Loucy (cell line): ENCODE data around the gene TMEM52.

Experiments used
- H2AFZ ChIP-seq: fragments of 200-600 bp; sonication (generic); 2 replicates; pipeline ENCODE4 v1.6.0; 2016; ENCODE audit warnings: antibody characterized with exemption, mild to moderate bottlenecking, low read length, moderate library complexity
- H3F3A ChIP-seq: fragments of 200-600 bp; 2 replicates; pipeline ENCODE4 v1.6.0; 2016; ENCODE audit warnings: antibody characterized with exemption, low read depth, mild to moderate bottlenecking
- H3K27me3 ChIP-seq: fragments of 200-600 bp; sonication (generic); 2 replicates; pipeline ENCODE4 v1.6.1; 2014; ENCODE audit warnings: low read length, mild to moderate bottlenecking; ENCODE audit not compliant: insufficient read depth, poor library complexity, severe bottlenecking
- H3K36me3 ChIP-seq: fragments of 200-600 bp; sonication (generic); 2 replicates; pipeline ENCODE4 v1.6.1; 2016; ENCODE audit warnings: low read length; ENCODE audit not compliant: insufficient read depth
- H3K4me1 ChIP-seq: fragments of 200-600 bp; sonication (generic); 2 replicates; pipeline ENCODE4 v1.5.1; 2014; ENCODE audit warnings: low read length, mild to moderate bottlenecking; ENCODE audit not compliant: insufficient read depth, poor library complexity, severe bottlenecking
- H3K4me2 ChIP-seq: fragments of 200-600 bp; sonication (generic); 2 replicates; pipeline ENCODE4 v1.6.0; 2014; ENCODE audit warnings: antibody characterized with exemption, low read length, low read depth, mild to moderate bottlenecking; ENCODE audit not compliant: poor library complexity, severe bottlenecking
- H3K4me3 ChIP-seq: fragments of 200-600 bp; sonication (generic); 2 replicates; pipeline ENCODE4 v1.5.1; 2014; ENCODE audit warnings: low read length, mild to moderate bottlenecking, mixed read lengths; ENCODE audit not compliant: poor library complexity, severe bottlenecking
- H3K79me2 ChIP-seq: fragments of 200-600 bp; sonication (generic); 2 replicates; pipeline ENCODE4 v1.6.1; 2014; ENCODE audit warnings: low read length; ENCODE audit not compliant: insufficient read depth
- H3K9ac ChIP-seq: fragments of 200-600 bp; sonication (generic); 2 replicates; pipeline ENCODE4 v1.6.0; 2014; ENCODE audit warnings: mild to moderate bottlenecking, low read depth, low read length, moderate library complexity; ENCODE audit not compliant: poor library complexity, severe bottlenecking
- H3K9me2 ChIP-seq: fragments of 200-600 bp; sonication (generic); replicated peaks from 2 replicates; pipeline ENCODE4 v1.6.1; 2016; ENCODE audit warnings: low read depth, low read length, mixed read lengths
- H3K9me3 ChIP-seq: fragments of 200-600 bp; sonication (generic); 2 replicates; pipeline ENCODE4 v1.6.1; 2014; ENCODE audit warnings: mild to moderate bottlenecking, antibody characterized with exemption, low read length, low read depth; ENCODE audit not compliant: insufficient read depth
- H4K20me1 ChIP-seq: fragments of 200-600 bp; sonication (generic); 2 replicates; pipeline ENCODE4 v1.6.0; 2014; ENCODE audit warnings: antibody characterized with exemption, low read length, mild to moderate bottlenecking; ENCODE audit not compliant: insufficient read depth, poor library complexity, severe bottlenecking
- EZH2phosphoT487 ChIP-seq: fragments of 200-600 bp; IDR thresholded peaks from 2 replicates; pipeline ENCODE4 v1.6.1; 2018; ENCODE audit warnings: antibody characterized with exemption, mild to moderate bottlenecking, moderate library complexity, borderline replicate concordance
- TF ChIP-seq, protein P1 (sequence below): fragments of 200-600 bp; sonication (generic); conservative IDR thresholded peaks from 2 replicates; pipeline ENCODE4 v1.5.1; 2014; ENCODE audit warnings: mild to moderate bottlenecking, antibody characterized with exemption, low read length

The TMEM52 gene

DNA sequence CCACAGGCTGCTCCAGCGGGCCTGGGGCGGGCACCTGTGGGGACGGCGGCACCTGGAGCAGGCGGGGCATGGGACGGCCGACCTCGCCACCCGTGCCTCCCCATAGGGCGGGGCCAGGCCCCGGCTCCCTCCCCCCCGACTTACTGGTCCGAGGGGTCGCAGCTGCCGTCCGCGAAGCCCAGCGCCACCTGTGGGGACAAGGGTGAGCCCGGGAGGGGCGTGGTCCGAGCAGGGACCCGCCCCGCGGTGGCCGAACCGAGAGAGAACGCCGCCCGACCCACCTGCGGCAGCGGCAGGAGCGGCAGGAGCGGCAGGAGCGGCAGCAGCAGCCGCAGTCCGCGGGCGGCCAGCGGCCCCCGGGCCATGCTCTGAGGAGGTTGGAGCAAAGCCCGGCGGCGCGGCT, at the start of gene TMEM52:
Gene TMEM52, minus strand, starts transcription at position 379 of the 403 bp plus-strand sequence. Its CDS starts 14 bp downstream, at position 365.
- Histone ChIP-seq H3K36me3 (no peaks in the 10 kb centered on the region), H3K79me2 (no peaks in the 10 kb centered on the region), H3K9me2 (no peaks in the 10 kb centered on the region), H3K27me3 (no peaks in the 10 kb centered on the region), H3K4me3 (peak within 1 kb of the TSS; percentile 51), H3K4me2 (peak within 1 kb of the TSS; percentile 37), H3F3A (no peaks in the 10 kb centered on the region), H3K9ac (no peak within 1 kb of the TSS), H4K20me1 (no peaks in the 10 kb centered on the region), H2AFZ (no peak within 1 kb of the TSS), H3K9me3 (no peaks in the 10 kb centered on the region), H3K4me1 (no peaks in the 10 kb centered on the region)
- TF ChIP-seq EZH2phosphoT487, result no peak
- TF ChIP-seq, protein P1, sequence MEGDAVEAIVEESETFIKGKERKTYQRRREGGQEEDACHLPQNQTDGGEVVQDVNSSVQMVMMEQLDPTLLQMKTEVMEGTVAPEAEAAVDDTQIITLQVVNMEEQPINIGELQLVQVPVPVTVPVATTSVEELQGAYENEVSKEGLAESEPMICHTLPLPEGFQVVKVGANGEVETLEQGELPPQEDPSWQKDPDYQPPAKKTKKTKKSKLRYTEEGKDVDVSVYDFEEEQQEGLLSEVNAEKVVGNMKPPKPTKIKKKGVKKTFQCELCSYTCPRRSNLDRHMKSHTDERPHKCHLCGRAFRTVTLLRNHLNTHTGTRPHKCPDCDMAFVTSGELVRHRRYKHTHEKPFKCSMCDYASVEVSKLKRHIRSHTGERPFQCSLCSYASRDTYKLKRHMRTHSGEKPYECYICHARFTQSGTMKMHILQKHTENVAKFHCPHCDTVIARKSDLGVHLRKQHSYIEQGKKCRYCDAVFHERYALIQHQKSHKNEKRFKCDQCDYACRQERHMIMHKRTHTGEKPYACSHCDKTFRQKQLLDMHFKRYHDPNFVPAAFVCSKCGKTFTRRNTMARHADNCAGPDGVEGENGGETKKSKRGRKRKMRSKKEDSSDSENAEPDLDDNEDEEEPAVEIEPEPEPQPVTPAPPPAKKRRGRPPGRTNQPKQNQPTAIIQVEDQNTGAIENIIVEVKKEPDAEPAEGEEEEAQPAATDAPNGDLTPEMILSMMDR, result no peak

DNA sequence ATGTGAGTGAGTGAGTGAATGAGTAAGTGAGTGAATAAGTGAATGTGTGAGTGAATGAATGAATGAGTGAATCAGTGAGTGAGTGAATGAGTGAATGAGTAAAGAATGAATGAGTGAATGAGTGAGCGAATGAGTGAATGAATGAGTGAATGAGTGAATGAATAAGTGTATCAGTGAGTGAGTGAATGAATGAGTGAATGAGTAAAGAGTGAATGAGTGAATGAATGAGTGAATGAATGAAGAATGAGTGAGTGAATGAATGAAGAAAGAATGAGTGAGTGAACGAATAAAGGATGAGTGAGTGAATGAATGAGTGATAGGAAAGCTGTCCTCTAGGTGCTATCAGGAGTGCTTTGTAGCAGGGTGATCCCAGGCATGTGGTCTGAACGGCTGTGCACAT, 48.8 kb upstream of the TMEM52 start:
- Histone ChIP-seq H3K9me3 (peaks cover 7% of the 10 kb centered on the region; the same call in 1 of the 2 replicates), H4K20me1 (no peaks in the 10 kb centered on the region), H3K4me3 (no peak overlapping the region), H3K4me1 (no peaks in the 10 kb centered on the region), H3K4me2 (no peak overlapping the region), H3K79me2 (no peaks in the 10 kb centered on the region), H3K27me3 (no peaks in the 10 kb centered on the region), H3K36me3 (no peaks in the 10 kb centered on the region), H3F3A (no peaks in the 10 kb centered on the region), H2AFZ (no peak overlapping the region), H3K9ac (no peak overlapping the region), H3K9me2 (no peaks in the 10 kb centered on the region)
- TF ChIP-seq, protein P1, result no peak
- TF ChIP-seq EZH2phosphoT487, result no peak

DNA sequence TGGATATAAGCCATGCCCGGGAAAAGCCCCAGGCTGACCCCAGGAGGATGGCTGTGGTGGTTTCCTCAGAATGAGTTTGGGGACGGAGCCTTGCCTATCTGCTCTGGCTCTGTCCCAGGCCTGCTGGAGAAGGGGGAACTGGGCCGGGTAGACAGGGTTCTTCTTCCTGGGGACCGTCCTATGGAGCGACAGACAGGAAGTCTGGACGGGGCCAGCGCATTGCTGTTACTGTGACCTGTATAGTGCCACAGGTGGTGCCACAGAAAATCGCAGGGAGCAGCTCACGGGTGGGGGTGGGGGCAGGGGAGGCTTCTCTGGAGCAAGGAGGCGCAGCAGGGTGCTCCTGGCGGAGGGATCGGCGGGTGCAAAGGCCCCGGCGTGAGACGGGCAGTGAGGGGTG, 48.1 kb upstream of the TMEM52 start:
- H3F3A ChIP-seq, result no peaks in the 10 kb centered on the region
- H3K9ac ChIP-seq, result no peak overlapping the region
- H3K9me2 ChIP-seq, result no peaks in the 10 kb centered on the region
- H2AFZ ChIP-seq, result no peak overlapping the region
- H3K27me3 ChIP-seq, result no peaks in the 10 kb centered on the region
- TF ChIP-seq, protein P1, result no peak
- no peak for TF ChIP-seq EZH2phosphoT487
- no peak overlapping the region for H3K4me3 ChIP-seq
- H3K9me3 ChIP-seq, result peaks cover 7% of the 10 kb centered on the region; the same call in 1 of the 2 replicates
- no peaks in the 10 kb centered on the region for H3K79me2 ChIP-seq
- no peak overlapping the region for H3K4me2 ChIP-seq
- no peaks in the 10 kb centered on the region for H4K20me1 ChIP-seq
- no peaks in the 10 kb centered on the region for H3K36me3 ChIP-seq
- no peaks in the 10 kb centered on the region for H3K4me1 ChIP-seq
